ENCODE measurements around the gene RBMS3. TPM values are rescaled to one million over a fixed set of nuclear protein-coding genes. Genes with fewer than 3 reads are reported as not detected.

RBMS3 gene
- total RNA-seq, 2 donors from 2014 or later, result 40.7 to 53.2 TPM

DNA sequence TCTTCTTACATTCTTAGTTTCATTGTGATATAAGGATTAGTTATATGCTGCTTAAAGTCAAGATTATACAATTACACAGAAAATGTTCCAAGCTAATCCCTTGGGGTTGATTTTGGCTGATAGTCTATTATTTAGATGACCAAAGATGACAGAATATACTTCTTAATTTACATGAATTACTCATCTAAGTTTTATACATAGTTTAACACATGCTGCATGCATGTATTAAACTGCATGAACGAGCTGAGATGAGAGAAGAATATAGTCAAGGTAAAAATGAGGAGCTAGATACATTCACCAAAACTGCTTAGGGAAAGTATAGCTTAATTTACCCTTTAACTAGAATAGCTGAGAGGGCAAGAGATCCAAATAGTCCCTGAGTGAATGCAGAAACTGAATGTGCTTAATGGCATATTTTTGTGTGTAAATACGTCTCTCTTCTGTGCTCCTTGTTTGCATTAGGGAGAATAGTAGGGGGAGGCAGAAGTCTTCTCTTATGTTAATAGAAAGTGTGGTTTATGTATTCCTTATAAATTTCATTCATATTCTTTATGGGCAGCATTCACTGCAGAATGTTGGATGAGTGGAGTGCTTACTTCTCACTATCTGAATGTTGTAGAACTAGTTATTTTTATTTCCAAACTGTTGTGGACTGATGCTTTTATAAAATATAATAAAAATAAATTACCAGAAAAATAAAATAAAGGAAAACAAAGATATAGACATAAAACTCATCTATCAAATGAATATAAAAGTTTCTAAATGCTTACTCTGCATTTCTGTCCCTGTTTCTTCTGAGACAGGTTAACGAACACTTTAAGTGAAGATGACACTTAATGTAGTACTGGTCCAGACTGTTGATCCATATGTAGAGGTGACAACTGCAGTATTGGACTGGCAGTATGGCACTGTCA, 327.8 kb downstream of the RBMS3 start:
- ATAC-seq, result no peak
- no peak for DNase-seq
- intact Hi-C loops (cut with DNase I), result no loop called here

- ATAC-seq (no peak), DNase-seq (no peak)
- intact Hi-C loops (cut with DNase I), result no loop called here
Measured at GRCh38 chr3:29609328-29609811, 328.5 kb downstream of the RBMS3 start.

GRCh38 chr3:29610781-29611180, 329.9 kb downstream of the RBMS3 start:
- intact Hi-C loops (cut with DNase I), result no loop called here
- ATAC-seq, result no peak
- DNase-seq, result no peak

- DNase-seq (no peak), ATAC-seq (no peak)
- intact Hi-C loops (cut with DNase I), result no loop called here
Measured at GRCh38 chr3:29611252-29611651, 330.4 kb downstream of the RBMS3 start.

DNA sequence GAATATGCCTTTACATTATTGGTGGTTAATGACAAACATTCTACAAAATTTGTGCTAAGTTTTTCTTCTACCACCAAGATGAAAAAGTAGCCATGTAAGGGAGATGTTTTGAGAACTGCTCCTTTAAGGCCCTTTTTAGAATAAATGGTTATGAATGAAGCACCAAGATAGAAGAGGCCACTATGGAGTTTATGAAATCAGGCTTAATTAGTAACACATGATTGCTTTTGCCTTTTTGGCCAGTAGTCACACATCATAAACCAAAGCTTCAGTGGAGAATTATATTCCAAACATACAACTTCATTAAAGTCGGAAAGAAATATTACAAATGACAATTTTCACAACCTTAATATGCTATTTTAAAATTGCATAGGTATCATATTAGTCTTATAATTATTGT, 331.7 kb downstream of the RBMS3 start:
- DNase-seq (no peak), ATAC-seq (no peak)
- intact Hi-C loops (cut with DNase I), result no loop called here

- DNase-seq (no peak), ATAC-seq (no peak)
- intact Hi-C loops (cut with DNase I), result no loop called here
Measured at GRCh38 chr3:29614954-29615353, 334.1 kb downstream of the RBMS3 start.

DNA sequence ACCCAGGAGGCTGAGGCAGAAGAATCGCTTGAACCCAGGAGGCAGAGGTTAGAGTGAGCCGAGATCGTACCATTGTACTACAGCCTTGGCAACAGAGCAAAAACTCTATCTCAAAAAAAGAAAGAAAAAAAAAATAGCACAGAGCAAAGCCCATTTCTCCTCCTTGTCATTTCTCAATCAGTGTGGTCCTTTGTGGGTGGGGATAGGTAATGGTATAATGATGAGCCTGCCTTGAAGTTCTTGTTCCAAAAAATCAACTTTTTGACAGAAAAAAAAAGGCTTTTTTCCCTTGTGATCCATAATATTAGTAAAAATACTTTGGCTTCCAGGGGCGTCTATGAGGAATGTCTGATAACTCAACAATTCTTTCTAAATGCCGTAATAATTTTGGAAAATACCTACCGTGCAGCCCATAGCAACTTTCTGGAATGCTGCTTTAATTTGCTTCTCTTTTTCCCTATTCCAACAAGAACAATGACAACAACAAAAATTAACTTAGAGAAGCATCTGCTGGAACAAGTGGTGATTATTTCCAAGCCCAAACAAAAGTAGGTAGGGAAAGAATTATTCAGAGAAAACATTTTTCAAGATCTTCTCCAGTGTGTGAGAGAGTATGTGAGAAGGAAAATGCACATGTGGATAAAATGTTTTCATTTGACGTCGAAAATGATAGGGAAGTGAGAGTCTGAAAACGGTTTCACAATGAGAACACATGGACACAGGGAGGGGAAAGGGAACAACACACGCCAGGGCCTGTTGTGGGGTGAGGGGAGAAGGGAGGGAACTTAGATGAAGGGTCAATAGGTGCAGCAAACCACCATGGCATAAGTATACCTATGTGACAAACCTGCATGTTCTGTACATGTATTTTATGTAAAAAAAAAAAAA, 337.8 kb downstream of the RBMS3 start:
- intact Hi-C loops (cut with DNase I), result no loop called here
- peak; percentile 63 to 65 for ATAC-seq
- DNase-seq, result no peak

- ATAC-seq, result no peak
- DNase-seq, result no peak
- intact Hi-C loops (cut with DNase I), result no loop called here
Measured at GRCh38 chr3:29619676-29620075, 338.8 kb downstream of the RBMS3 start.

DNA sequence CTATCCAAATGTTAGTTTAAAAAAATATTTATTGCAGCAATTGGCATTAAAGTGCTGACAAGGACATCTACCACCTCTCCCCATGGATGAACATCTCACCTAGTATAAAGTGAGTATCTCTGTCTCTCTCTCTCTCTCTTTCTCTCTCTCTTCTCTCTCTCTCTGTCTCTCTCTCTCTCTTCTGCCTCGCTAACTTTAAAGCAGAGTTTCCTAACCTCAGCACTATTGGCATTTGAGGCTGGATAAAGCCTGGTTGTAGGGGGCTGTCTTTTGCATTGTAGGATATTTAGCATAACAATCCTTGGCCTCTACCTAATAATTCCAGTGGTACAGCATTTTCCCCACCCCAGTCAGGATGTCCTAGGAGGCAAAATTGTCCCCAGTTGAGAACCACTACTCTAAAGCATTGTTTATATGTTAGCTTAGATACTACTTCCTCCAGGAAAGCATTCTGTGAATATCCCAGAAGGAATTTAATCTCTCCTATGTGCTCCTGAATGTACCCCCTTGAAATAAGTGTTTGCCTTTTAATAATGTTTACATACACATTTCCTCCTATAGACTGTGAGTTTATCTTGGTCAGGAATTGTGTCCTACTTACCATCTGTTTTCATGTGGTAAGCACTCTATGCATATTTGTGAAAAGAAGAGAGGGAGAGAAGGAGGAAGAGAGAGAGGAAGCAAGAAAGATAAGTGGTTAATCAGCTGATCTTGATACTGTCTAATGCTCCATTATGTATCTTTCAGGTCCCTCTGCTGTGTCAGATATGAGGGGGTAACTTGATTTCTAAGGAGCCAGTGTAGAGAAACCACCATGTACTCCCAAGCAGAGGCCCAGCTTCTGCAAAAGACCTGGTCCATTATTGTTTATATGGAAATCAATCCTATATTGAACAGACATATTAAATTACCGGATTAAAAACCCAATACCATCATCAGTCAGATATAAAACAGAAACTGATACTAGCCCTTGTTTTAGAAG, 346.6 kb downstream of the RBMS3 start:
- ATAC-seq (no peak), DNase-seq (no peak)
- intact Hi-C loops (cut with DNase I), result no loop called here

DNA sequence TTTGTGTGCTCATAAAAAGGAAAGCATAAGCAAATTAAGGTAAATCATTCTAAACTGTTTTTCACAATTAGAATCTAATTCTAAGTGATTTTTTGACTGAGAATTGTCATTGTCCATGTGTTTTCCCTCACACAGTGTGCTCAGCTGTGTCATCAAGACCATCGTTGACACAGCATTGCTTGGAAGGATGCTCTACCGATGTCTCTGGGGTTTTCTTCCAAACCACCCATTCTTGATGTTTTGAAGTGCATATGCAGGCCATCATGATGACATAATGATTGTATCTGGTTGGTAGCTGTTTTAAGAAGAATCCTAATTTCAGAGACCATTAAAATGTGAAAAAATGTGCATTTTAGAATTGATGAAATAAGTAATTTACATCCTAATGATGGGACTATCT, 347.9 kb downstream of the RBMS3 start:
- ATAC-seq (no peak), DNase-seq (no peak)
- intact Hi-C loops (cut with DNase I), result no loop called here

DNA sequence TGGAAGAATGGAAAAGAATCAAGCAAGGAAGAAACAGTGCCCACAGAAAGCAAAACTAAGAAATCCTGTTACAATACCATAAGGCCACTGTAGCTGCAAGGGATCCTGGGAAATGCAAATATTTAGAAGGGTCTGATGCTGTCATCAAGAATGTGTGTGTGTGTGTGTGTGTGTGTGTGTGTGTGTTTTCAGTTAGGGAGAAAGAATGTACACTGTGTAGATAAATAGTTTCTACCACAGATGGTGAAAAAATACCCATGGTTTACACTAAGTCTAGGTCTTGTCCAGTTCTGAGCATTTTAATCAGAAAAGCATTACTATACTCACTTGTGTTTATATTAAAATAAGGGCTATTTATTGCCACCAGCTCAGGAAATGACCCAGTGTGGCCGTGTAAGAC, 355.0 kb downstream of the RBMS3 start:
- ATAC-seq (no peak), DNase-seq (no peak)
- intact Hi-C loops (cut with DNase I), result no loop called here

GRCh38 chr3:29637068-29637467, 356.2 kb downstream of the RBMS3 start:
- DNase-seq (no peak), ATAC-seq (no peak)
- intact Hi-C loops (cut with DNase I), result no loop called here

GRCh38 chr3:29639578-29640290, 358.9 kb downstream of the RBMS3 start:
- intact Hi-C loops (cut with DNase I), result loop anchor here in 1 of 2 donors (10.0 kb wide), 1 partner anchor 115 kb away; no protein-coding TSS in a partner anchor
- ATAC-seq, result peak in 1 of 2 donors; percentile 38
- DNase-seq, result no peak

DNA sequence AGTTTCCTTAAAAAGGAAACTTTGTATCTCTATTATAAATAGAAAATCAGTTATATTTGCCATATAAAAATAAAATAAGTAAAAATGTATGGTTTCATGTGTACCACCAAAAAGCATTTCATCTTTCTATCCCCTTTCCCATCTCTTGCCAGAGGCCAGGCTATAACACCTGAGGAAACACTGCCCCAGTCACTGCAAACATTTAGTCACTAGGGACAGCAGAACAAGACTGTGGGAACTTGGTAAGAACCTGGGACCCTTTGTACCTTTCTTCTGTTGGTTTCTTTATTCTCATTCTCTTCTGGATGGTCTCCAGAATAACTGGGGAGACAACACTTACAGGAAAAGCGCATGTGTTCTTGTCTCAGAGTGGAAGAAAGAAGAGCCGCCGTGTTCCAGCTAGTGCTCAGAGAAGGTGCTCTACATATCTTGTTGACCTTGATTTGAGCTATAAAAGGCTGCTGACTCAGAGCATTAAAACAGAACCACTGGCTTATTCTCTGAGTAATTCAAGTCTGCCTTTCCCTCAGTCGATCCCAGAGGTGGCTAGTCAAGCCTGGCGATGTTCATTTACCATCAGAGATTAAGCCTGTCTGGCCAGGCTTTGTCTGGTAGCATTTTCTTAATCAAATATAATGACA, 361.6 kb downstream of the RBMS3 start:
- intact Hi-C loops (cut with DNase I), result loop anchor here in 1 of 2 donors (10.0 kb wide), 1 partner anchor 112 kb away; no protein-coding TSS in a partner anchor
- ATAC-seq, result peak; percentile 85 to 95
- DNase-seq, result peak; percentile 32

- intact Hi-C loops (cut with DNase I), result loop anchor here in 1 of 2 donors (10.0 kb wide), 1 partner anchor 112 kb away; no protein-coding TSS in a partner anchor
- peak in 1 of 2 donors; percentile 15 for ATAC-seq
- DNase-seq, result no peak
Measured at GRCh38 chr3:29643034-29643425, 362.2 kb downstream of the RBMS3 start.

- ATAC-seq (peak in 1 of 2 donors; percentile 62), DNase-seq (no peak)
- intact Hi-C loops (cut with DNase I), result loop anchor here in 1 of 2 donors (10.0 kb wide), 1 partner anchor 111 kb away; no protein-coding TSS in a partner anchor
Measured at GRCh38 chr3:29644261-29644660, 363.4 kb downstream of the RBMS3 start.

- ATAC-seq (no peak), DNase-seq (no peak)
- intact Hi-C loops (cut with DNase I), result loop anchor here in 1 of 2 donors (10.0 kb wide), 1 partner anchor 110 kb away; no protein-coding TSS in a partner anchor
Measured at GRCh38 chr3:29644956-29645636, 364.2 kb downstream of the RBMS3 start.

Data from left cardiac atrium (tissue), 4 donors.